HG03354 (cell line): ENCODE results near the gene TPST2.

Source experiments
- ATAC-seq: cut with Tn5 transposase; IDR thresholded peaks from one replicate; pipeline ENCODE4 v1.9.1; 2021; ENCODE audit warnings: mild to moderate bottlenecking; ENCODE audit not compliant: unreplicated experiment, poor library complexity, severe bottlenecking

TPST2 gene

GRCh38 chr22:26483043-26483438 is 106.9 kb downstream of the TPST2 start:
- ATAC-seq, result no peak

GRCh38 chr22:26482161-26482560 is 107.8 kb downstream of the TPST2 start:
- no peak for ATAC-seq

- no peak for ATAC-seq
Measured at GRCh38 chr22:26481694-26482093, 108.2 kb downstream of the TPST2 start.

- ATAC-seq, result no peak
Measured at GRCh38 chr22:26481112-26481693, 108.7 kb downstream of the TPST2 start.

- no peak for ATAC-seq
Measured at GRCh38 chr22:26480611-26480932, 109.4 kb downstream of the TPST2 start.

- ATAC-seq, result no peak
Measured at GRCh38 chr22:26479792-26480610, 109.9 kb downstream of the TPST2 start.

- no peak for ATAC-seq
Measured at GRCh38 chr22:26479043-26479791, 110.7 kb downstream of the TPST2 start.

- no peak for ATAC-seq
Measured at GRCh38 chr22:26477341-26477731, 112.6 kb downstream of the TPST2 start.

- ATAC-seq, result no peak
Measured at GRCh38 chr22:26476705-26477340, 113.1 kb downstream of the TPST2 start.

- no peak for ATAC-seq
Measured at GRCh38 chr22:26474682-26475081, 115.2 kb downstream of the TPST2 start.
